ENCODE results near the gene NDFIP2. TPM values are rescaled to one million over a fixed set of nuclear protein-coding genes. Genes with fewer than 3 reads are reported as not detected.

NDFIP2 gene, protein sequence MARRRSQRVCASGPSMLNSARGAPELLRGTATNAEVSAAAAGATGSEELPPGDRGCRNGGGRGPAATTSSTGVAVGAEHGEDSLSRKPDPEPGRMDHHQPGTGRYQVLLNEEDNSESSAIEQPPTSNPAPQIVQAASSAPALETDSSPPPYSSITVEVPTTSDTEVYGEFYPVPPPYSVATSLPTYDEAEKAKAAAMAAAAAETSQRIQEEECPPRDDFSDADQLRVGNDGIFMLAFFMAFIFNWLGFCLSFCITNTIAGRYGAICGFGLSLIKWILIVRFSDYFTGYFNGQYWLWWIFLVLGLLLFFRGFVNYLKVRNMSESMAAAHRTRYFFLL
- total RNA-seq (100 to 1,000 TPM in 1 of 2 experiments, 10 to 100 TPM in 1; 94.4 to 102 TPM), polyA plus RNA-seq (5.6 TPM)

DNA sequence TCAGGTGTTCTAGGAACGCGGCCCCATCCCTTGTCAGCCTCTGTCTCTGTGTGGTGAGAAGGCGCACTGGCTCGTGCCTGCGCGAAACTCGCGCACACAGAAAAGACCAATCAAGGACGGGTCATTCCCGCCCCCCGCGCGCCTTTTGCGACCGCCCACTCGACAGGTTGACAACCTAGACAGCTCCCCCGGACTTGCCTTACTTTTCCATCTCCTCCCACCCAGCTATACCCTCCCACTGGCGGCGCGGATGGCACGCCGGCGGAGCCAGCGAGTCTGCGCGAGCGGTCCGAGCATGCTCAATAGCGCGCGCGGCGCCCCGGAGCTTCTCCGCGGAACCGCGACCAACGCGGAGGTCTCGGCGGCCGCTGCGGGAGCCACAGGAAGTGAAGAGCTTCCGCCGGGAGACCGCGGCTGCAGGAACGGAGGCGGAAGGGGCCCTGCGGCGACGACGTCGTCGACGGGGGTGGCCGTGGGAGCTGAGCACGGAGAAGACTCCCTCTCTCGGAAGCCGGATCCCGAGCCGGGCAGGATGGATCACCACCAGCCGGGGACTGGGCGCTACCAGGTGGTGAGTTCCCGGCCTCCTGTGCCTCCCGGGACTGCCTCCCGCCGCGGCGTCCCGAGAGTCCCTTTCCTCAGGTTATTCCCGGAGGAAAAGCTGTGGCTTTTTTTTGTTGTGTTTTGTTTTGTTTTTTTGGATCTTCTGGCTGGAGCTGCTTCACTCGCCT, at the start of gene NDFIP2:
Gene NDFIP2 (plus strand): TSS at position 202 of the 731 bp plus-strand sequence. CDS start 49 bp downstream, at position 251.
- H3K9me3 Mint-ChIP-seq, result no peaks in the 10 kb centered on the region
- H3K4me3 Mint-ChIP-seq, result peak within 1 kb of the TSS; percentile 87 to 93 (median 92)
- no peaks in the 10 kb centered on the region for H3K36me3 ChIP-seq (ENCODE audit: insufficient read depth, low read length)
- DNase-seq, result peak; percentile 76 to 88 (median 84)
- peak within 1 kb of the TSS; percentile 83 to 96 (median 90) for H3K27ac Mint-ChIP-seq
- peaks cover 24% of the 10 kb centered on the region for H3K4me1 ChIP-seq (ENCODE audit: insufficient read depth, low read length)
- peak within 1 kb of the TSS; percentile 68 for H3K27ac ChIP-seq (ENCODE audit: low read depth, low read length)
- H3K36me3 Mint-ChIP-seq, result peaks cover 0 to 3% (median 2%) of the 10 kb centered on the region in 3 donors
- peak within 1 kb of the TSS; percentile 77 for H3K4me3 ChIP-seq (ENCODE audit: low read length)
- H3K27me3 ChIP-seq (ENCODE audit: insufficient read depth, low read length, poor library complexity, severe bottlenecking), result no peaks in the 10 kb centered on the region
- no peaks in the 10 kb centered on the region for H3K9me3 ChIP-seq (ENCODE audit: low read length)
- H3K4me1 Mint-ChIP-seq, result peaks cover 22 to 48% (median 45%) of the 10 kb centered on the region in 3 donors
- ChIA-PET POLR2A (interaction anchor here (1.5 kb wide), 1 partner anchor 75 kb away, joined by 8 read pairs; the partner anchor contains the start of gene RBM26), CTCF (interaction anchor here (0.8 to 2.4 kb wide), 10 partner anchors 13 to 90 kb away, joined by 3 to 16 read pairs (median 4); no protein-coding TSS in a partner anchor)
- H3K27me3 Mint-ChIP-seq, result peaks cover 0 to 1% of the 10 kb centered on the region in 2 donors

DNA sequence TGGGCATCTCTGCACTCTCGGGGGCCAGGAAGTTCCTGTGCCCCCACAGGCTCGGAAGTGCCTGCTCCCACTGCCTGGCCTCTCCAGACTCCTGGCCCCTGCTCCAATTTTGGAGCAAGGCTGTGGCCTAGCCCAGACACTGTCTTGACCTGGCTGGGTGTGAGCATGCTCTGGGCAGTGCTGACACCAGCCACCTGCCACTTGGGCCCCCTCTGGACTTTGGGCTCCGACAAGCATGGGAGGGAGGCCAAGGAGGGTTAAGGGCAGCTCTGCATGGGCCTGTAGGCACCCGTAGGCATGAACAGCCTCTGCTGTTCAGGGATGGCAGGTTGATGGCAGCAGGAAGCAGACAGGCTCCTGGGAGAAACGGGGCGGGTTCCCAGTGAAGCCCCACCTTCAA, 48.9 kb upstream of the NDFIP2 start:
- H3K36me3 ChIP-seq (ENCODE audit: insufficient read depth, low read length), result no peaks in the 10 kb centered on the region
- no peak for DNase-seq
- no peak overlapping the region for H3K4me3 ChIP-seq (ENCODE audit: low read length)
- H3K4me1 ChIP-seq (ENCODE audit: insufficient read depth, low read length), result no peaks in the 10 kb centered on the region
- POLR2A ChIA-PET, result no interaction called here
- no peaks in the 10 kb centered on the region for H3K9me3 ChIP-seq (ENCODE audit: low read length)
- H3K27ac Mint-ChIP-seq, result no peak overlapping the region
- CTCF ChIA-PET, result interaction anchor here (1.2 kb wide), 1 partner anchor 8 kb away, joined by 3 read pairs; no protein-coding TSS in a partner anchor
- no peaks in the 10 kb centered on the region for H3K9me3 Mint-ChIP-seq
- H3K4me3 Mint-ChIP-seq, result no peak overlapping the region
- no peaks in the 10 kb centered on the region for H3K36me3 Mint-ChIP-seq
- H3K27ac ChIP-seq (ENCODE audit: low read depth, low read length), result no peak overlapping the region
- H3K4me1 Mint-ChIP-seq, result no peaks in the 10 kb centered on the region
- H3K27me3 Mint-ChIP-seq, result no peaks in the 10 kb centered on the region
- no peaks in the 10 kb centered on the region for H3K27me3 ChIP-seq (ENCODE audit: insufficient read depth, low read length, poor library complexity, severe bottlenecking)

DNA sequence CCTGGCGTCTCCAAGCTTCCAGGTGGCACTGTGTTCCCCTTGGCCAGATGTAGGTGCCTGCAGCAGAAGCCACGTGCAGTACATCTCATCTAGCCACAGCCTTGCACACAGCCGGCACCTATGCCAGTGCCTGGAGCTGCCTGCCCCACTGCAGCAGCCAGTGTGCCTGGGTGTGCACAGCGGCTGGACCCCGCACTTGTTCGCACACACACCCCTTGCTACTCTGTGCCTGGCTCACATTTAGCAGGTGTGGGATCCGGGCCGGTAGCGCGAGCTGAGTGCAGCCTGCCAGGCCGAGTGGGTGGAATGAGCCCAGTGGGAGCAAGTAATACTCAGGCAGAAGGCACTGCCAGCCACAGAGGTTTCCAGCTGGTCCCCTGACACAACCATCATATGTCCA, 48.0 kb upstream of the NDFIP2 start:
- Histone ChIP-seq H3K36me3 (ENCODE audit: insufficient read depth, low read length) (no peaks in the 10 kb centered on the region), H3K9me3 (ENCODE audit: low read length) (no peaks in the 10 kb centered on the region), H3K4me3 (ENCODE audit: low read length) (no peak overlapping the region), H3K4me1 (ENCODE audit: insufficient read depth, low read length) (no peaks in the 10 kb centered on the region), H3K27me3 (ENCODE audit: insufficient read depth, low read length, poor library complexity, severe bottlenecking) (no peaks in the 10 kb centered on the region), H3K27ac (ENCODE audit: low read depth, low read length) (no peak overlapping the region)
- Mint-ChIP-seq H3K4me1 (no peaks in the 10 kb centered on the region), H3K9me3 (no peaks in the 10 kb centered on the region), H3K27me3 (no peaks in the 10 kb centered on the region), H3K4me3 (no peak overlapping the region), H3K36me3 (no peaks in the 10 kb centered on the region), H3K27ac (no peak overlapping the region)
- POLR2A ChIA-PET, result no interaction called here
- DNase-seq, result no peak
- CTCF ChIA-PET, result interaction anchor here (0.7 to 1.2 kb wide), 3 partner anchors 9 to 100 kb away, joined by 3 to 6 read pairs (median 3); no protein-coding TSS in a partner anchor

DNA sequence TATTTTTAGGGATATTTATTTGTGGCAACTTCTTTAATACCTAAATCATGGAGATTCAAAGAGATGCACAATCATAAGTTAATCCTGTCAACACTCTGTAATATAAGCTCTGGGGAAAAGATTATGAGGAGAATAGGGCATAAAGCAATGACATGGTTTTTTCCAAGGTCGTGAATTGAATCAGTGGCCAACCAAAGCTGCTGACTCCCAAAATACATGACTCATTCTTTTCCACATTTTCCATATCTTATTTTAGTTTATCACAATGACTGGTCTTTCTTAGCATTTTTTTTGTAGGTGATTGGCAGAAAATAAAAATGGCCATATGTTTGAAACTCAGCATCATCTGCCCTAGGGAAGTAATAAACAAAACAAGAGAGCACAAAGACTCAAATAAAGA, 46.4 kb upstream of the NDFIP2 start:
- Mint-ChIP-seq H3K4me3 (no peak overlapping the region), H3K4me1 (no peaks in the 10 kb centered on the region), H3K27ac (no peak overlapping the region), H3K9me3 (no peaks in the 10 kb centered on the region), H3K36me3 (no peaks in the 10 kb centered on the region), H3K27me3 (peaks cover 0 to 3% of the 10 kb centered on the region in 2 donors)
- Histone ChIP-seq H3K9me3 (ENCODE audit: low read length) (no peaks in the 10 kb centered on the region), H3K4me1 (ENCODE audit: insufficient read depth, low read length) (no peaks in the 10 kb centered on the region), H3K27ac (ENCODE audit: low read depth, low read length) (no peak overlapping the region), H3K27me3 (ENCODE audit: insufficient read depth, low read length, poor library complexity, severe bottlenecking) (no peaks in the 10 kb centered on the region), H3K36me3 (ENCODE audit: insufficient read depth, low read length) (no peaks in the 10 kb centered on the region), H3K4me3 (ENCODE audit: low read length) (no peak overlapping the region)
- ChIA-PET CTCF (no interaction called here), POLR2A (no interaction called here)
- DNase-seq, result no peak

DNA sequence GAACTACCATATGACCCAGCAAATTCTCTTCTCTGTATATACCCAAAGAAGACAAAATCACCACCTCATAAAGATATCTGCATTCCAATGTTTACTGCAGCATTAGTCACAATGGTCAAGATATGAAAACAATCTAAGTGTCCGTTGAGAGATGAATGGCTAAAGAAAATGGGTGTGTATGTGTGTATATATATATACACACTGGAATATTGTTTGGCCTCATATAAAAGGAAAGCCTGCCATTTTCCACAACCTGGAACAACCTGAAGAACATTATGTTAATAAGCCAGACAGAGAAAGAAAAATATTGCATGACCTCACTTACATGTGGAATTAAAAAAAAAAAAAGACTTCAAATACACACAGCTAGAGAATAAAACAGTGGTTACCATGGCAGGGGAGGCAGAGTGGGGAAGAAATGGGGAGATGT, 45.4 kb upstream of the NDFIP2 start:
- DNase-seq, result no peak
- Mint-ChIP-seq H3K27ac (no peak overlapping the region), H3K4me3 (no peak overlapping the region), H3K36me3 (no peaks in the 10 kb centered on the region), H3K4me1 (no peaks in the 10 kb centered on the region), H3K27me3 (peaks cover 0 to 3% of the 10 kb centered on the region in 2 donors), H3K9me3 (no peaks in the 10 kb centered on the region)
- Histone ChIP-seq H3K36me3 (ENCODE audit: insufficient read depth, low read length) (no peaks in the 10 kb centered on the region), H3K4me1 (ENCODE audit: insufficient read depth, low read length) (no peaks in the 10 kb centered on the region), H3K4me3 (ENCODE audit: low read length) (no peak overlapping the region), H3K27me3 (ENCODE audit: insufficient read depth, low read length, poor library complexity, severe bottlenecking) (no peaks in the 10 kb centered on the region), H3K9me3 (ENCODE audit: low read length) (no peaks in the 10 kb centered on the region), H3K27ac (ENCODE audit: low read depth, low read length) (no peak overlapping the region)
- CTCF ChIA-PET, result interaction anchor here (2.2 kb wide), 1 partner anchor 12 kb away, joined by 7 read pairs; no protein-coding TSS in a partner anchor
- POLR2A ChIA-PET, result no interaction called here

DNA sequence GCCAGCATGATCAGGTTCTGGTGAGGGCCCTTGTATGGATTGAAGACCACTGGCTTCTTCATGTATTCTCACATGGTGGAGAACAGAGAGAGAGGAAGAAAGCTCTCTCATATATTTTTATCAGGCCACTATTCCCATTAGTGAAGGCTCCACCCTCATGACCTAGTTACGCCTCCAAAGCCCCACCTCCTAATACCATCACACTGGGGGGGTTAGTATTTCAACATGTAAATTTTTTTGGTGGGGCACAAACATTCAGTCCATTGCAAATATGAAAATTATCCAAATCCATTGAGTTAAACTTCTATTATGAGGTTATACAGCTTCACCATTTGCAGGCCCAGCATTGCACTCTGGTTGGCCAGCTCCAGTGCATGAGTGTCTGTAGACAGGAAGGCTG, 41.7 kb upstream of the NDFIP2 start:
- ChIA-PET POLR2A (no interaction called here), CTCF (interaction anchor here (0.7 kb wide), 1 partner anchor 15 kb away, joined by 3 read pairs; no protein-coding TSS in a partner anchor)
- no peak for DNase-seq

DNA sequence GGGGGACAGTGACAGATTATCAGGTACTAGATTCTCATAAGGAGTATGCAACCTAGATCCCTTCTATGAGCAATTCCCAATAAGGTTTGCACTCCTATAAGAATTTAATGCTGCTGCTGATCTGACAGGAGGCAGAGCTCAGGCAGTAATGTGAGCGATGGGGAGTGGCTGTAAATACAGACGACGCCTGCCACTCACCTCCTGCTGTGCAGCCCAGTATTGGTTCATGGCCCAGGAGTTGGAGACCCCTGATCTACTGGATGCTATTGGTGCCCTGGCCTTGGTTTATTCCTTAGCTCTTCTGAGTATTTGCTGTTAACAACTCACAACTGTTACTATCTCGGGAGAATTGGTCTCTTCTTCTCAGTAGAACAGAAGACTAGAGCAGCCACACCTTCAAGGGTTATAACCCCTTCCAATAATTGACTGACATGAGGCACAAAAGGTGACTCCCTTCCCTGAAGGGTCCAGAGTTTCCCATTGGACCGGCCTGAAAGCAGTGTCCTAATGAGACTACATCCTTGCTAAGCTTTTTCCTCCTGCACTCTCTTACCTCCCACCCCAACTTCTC, 39.9 kb upstream of the NDFIP2 start:
- no peak for DNase-seq
- H3K36me3 ChIP-seq (ENCODE audit: insufficient read depth, low read length), result no peaks in the 10 kb centered on the region
- Mint-ChIP-seq H3K9me3 (no peaks in the 10 kb centered on the region), H3K27ac (no peak overlapping the region), H3K4me1 (peaks cover 0 to 5% (median 4%) of the 10 kb centered on the region in 3 donors), H3K4me3 (no peak overlapping the region), H3K27me3 (peaks cover 0 to 3% of the 10 kb centered on the region in 2 donors), H3K36me3 (no peaks in the 10 kb centered on the region)
- CTCF ChIA-PET, result interaction anchor here (1.2 kb wide), 1 partner anchor 50 kb away, joined by 3 read pairs; no protein-coding TSS in a partner anchor
- no peak overlapping the region for H3K27ac ChIP-seq (ENCODE audit: low read depth, low read length)
- no peaks in the 10 kb centered on the region for H3K4me1 ChIP-seq (ENCODE audit: insufficient read depth, low read length)
- no peak overlapping the region for H3K4me3 ChIP-seq (ENCODE audit: low read length)
- POLR2A ChIA-PET, result no interaction called here
- H3K27me3 ChIP-seq (ENCODE audit: insufficient read depth, low read length, poor library complexity, severe bottlenecking), result no peaks in the 10 kb centered on the region
- no peaks in the 10 kb centered on the region for H3K9me3 ChIP-seq (ENCODE audit: low read length)

More for the DNA sequence above, 41.7 kb upstream of the NDFIP2 start:
- Histone ChIP-seq H3K9me3 (ENCODE audit: low read length) (no peaks in the 10 kb centered on the region), H3K4me1 (ENCODE audit: insufficient read depth, low read length) (no peaks in the 10 kb centered on the region), H3K27me3 (ENCODE audit: insufficient read depth, low read length, poor library complexity, severe bottlenecking) (no peaks in the 10 kb centered on the region), H3K4me3 (ENCODE audit: low read length) (no peak overlapping the region), H3K27ac (ENCODE audit: low read depth, low read length) (no peak overlapping the region), H3K36me3 (ENCODE audit: insufficient read depth, low read length) (no peaks in the 10 kb centered on the region)
- H3K4me1 Mint-ChIP-seq, result no peaks in the 10 kb centered on the region
- H3K27me3 Mint-ChIP-seq, result peaks cover 0 to 3% of the 10 kb centered on the region in 2 donors
- no peak overlapping the region for H3K4me3 Mint-ChIP-seq
- H3K9me3 Mint-ChIP-seq, result no peaks in the 10 kb centered on the region
- H3K36me3 Mint-ChIP-seq, result no peaks in the 10 kb centered on the region
- peak overlapping the region in 1 of 8 donors; percentile 43 for H3K27ac Mint-ChIP-seq
